Adrenal gland (tissue), 12 donors: ENCODE data around the gene ANO4. TPM values are rescaled to one million over a fixed set of nuclear protein-coding genes. Genes with fewer than 3 reads are reported as not detected.

Source experiments
- DNase-seq, 7 donors: peaks; one replicate each; pipeline ENCODE4 v3.0.0-alpha.2; 2019 to 2020
- H3K27ac ChIP-seq, 5 donors: fragments of 200-600 bp; sonication (generic) in 4 of 5; 1 replicate in 3 of 5; 2 replicates in 2 of 5; pipeline versions ENCODE4 v1.5.1 to v1.8.0; 2016 to 2020; ENCODE audit warnings: mild to moderate bottlenecking in 1 of 5
- H3K27me3 ChIP-seq: fragments of 200-600 bp; 2 replicates; pipeline ENCODE4 v1.8.0; 2021
- H3K36me3 ChIP-seq, 2 donors: fragments of 200-600 bp; replicated peaks in 1 of 2; 1 replicate in 1 of 2; 2 replicates in 1 of 2; pipeline versions ENCODE4 v1.5.1 to v1.8.0; 2018 to 2022
- H3K4me1 ChIP-seq, 2 donors: fragments of 200-600 bp; replicated peaks in 1 of 2; 1 replicate in 1 of 2; 2 replicates in 1 of 2; pipeline versions ENCODE4 v1.5.1 to v1.8.0; 2018 to 2021
- H3K4me3 ChIP-seq, 4 donors: fragments of 200-600 bp; sonication (generic) in 3 of 4; one replicate each; pipeline ENCODE4 v1.5.1; 2016 to 2018
- H3K9me3 ChIP-seq, 3 donors: fragments of 200-600 bp; sonication (generic) in 1 of 3; replicated peaks in 1 of 3; 1 replicate in 2 of 3; 2 replicates in 1 of 3; pipeline versions ENCODE4 v1.5.1 to v1.8.0; 2016 to 2021
- CTCF ChIP-seq, 6 experiments: fragments of 450-650 bp in 4 of 6; fragments of 200-600 bp in 2 of 6; sonication (generic) in 1 of 6; IDR thresholded peaks; 1 replicate in 5 of 6; 2 replicates in 1 of 6; pipeline versions ENCODE4 v1.5.1 to v1.8.0; 2016 to 2021; ENCODE audit warnings: antibody characterized with exemption in 6 of 6, mild to moderate bottlenecking in 2 of 6, moderate library complexity in 1 of 6
- POLR2A ChIP-seq, 2 donors: fragments of 450-650 bp; IDR thresholded peaks; one replicate each; pipeline ENCODE4 v1.6.1; 2017; ENCODE audit warnings: antibody characterized with exemption in 2 of 2, mild to moderate bottlenecking in 2 of 2, moderate library complexity in 1 of 2
- WGBS, 4 donors: extraction: QIAGEN DNeasy Blood & Tissue Kit in 2 of 4; methylation state at CpG; one replicate each; pipeline versions ENCODE4 v1.1.5 to v1.1.7; 2013 to 2017; 5-methylcytosine and 5-hydroxymethylcytosine counted together
- intact Hi-C, 2 donors: fragments of 100-400 bp; cut with DNase I; formaldehyde crosslinking; loops; one replicate each; pipeline versions ENCODE4 v1.14.1 to v1.15.0; 2022 to 2023
- polyA plus RNA-seq, 3 donors: library from polyadenylated mRNA; stranded (reverse); fragments of 200-250 nt in 2 of 3; fragments of 350-450 nt in 1 of 3; fragmentation: Illumina TruSeq in 1 of 3; extraction: RNeasy Lipid Tissue Mini Kit (QIAGEN cat#74804) in 1 of 3; gene quantifications; one replicate each; pipeline ENCODE4 v1.2.3, GENCODE V29; 2013 to 2014
- total RNA-seq, 9 donors: library from RNA; depleted of rRNA in 4 of 9; stranded (reverse); fragments of >200 nt in 4 of 9; fragments of 120-200 nt in 1 of 9; fragmentation: NEBNext Ultra II Directional in 1 of 9; extraction: Animal tissue kit (Norgen Biotek cat#: 25700) in 1 of 9; gene quantifications; one replicate each; pipeline versions ENCODE4 v1.1.0 to v1.2.4, GENCODE V29; 2013 to 2023
- donor health status: healthy with polysubstance abuse.
- donor health status: Bipolar disorder and iron deficiency.
- donor health status: DM: yes; HTN: yes; CAD: no.
- donor health status: DM: no; HTN: no; CAD: no.
- donor health status: DM: no; HTN: no; CAD: no.
- donor health status: DM: yes; HTN: yes; CAD: no.

Gene ANO4
- total and polyA plus RNA-seq, 12 donors = 5.6 to 37.4 (median 10.2) TPM

GRCh38 chr12:100897240-100897639 lies 102.7 kb downstream of the ANO4 start:
- TF ChIP-seq POLR2A (IDR thresholded peaks at IDR 0.05) (no peak), CTCF (IDR thresholded peaks at IDR 0.05) (no peak)
- WGBS, 4 donors = 57 to 73% (median 67%) methylated on average over 5 of the region's 5 CpGs
- no peaks in the 10 kb centered on the region for H3K9me3 ChIP-seq
- no peaks in the 10 kb centered on the region for H3K4me1 ChIP-seq
- intact Hi-C loops = no loop called here
- peak in 1 of 7 donors; percentile 2 for DNase-seq
- no peak overlapping the region for H3K27ac ChIP-seq
- H3K27me3 ChIP-seq = no peaks in the 10 kb centered on the region
- no peak overlapping the region for H3K4me3 ChIP-seq
- no peaks in the 10 kb centered on the region for H3K36me3 ChIP-seq

GRCh38 chr12:100899301-100899700 lies 104.7 kb downstream of the ANO4 start:
- Histone ChIP-seq H3K9me3 (no peaks in the 10 kb centered on the region), H3K27me3 (no peaks in the 10 kb centered on the region), H3K36me3 (no peaks in the 10 kb centered on the region), H3K27ac (no peak overlapping the region), H3K4me3 (no peak overlapping the region), H3K4me1 (no peaks in the 10 kb centered on the region)
- no peak for DNase-seq
- intact Hi-C loops = no loop called here
- WGBS, 4 donors = 90 to 96% (median 93%) methylated on average over 3 of the region's 3 CpGs
- TF ChIP-seq POLR2A (IDR thresholded peaks at IDR 0.05) = no peak
- no peak for TF ChIP-seq CTCF (IDR thresholded peaks at IDR 0.05)

- Histone ChIP-seq H3K36me3 (no peaks in the 10 kb centered on the region), H3K9me3 (no peaks in the 10 kb centered on the region), H3K27me3 (no peaks in the 10 kb centered on the region), H3K27ac (no peak overlapping the region), H3K4me1 (no peaks in the 10 kb centered on the region), H3K4me3 (no peak overlapping the region)
- DNase-seq = no peak
- intact Hi-C loops = no loop called here
- 83 to 93% (median 89%) methylated on average over 2 of the region's 2 CpGs for WGBS, 4 donors
- TF ChIP-seq POLR2A (IDR thresholded peaks at IDR 0.05) (no peak), CTCF (IDR thresholded peaks at IDR 0.05) (no peak)
Measured at GRCh38 chr12:100900808-100901207, 106.2 kb downstream of the ANO4 start.

- intact Hi-C loops = no loop called here
- Histone ChIP-seq H3K9me3 (no peaks in the 10 kb centered on the region), H3K36me3 (no peaks in the 10 kb centered on the region), H3K4me1 (no peaks in the 10 kb centered on the region), H3K27ac (no peak overlapping the region), H3K27me3 (no peaks in the 10 kb centered on the region), H3K4me3 (no peak overlapping the region)
- 88 to 97% (median 92%) methylated on average over 1 of the region's 1 CpG for WGBS, 4 donors
- no peak for DNase-seq
- TF ChIP-seq POLR2A (IDR thresholded peaks at IDR 0.05) (no peak), CTCF (IDR thresholded peaks at IDR 0.05) (no peak)
Measured at GRCh38 chr12:100901266-100901665, 106.7 kb downstream of the ANO4 start.
